CD4-positive, alpha-beta T cell treated with Interleukin-15 for 4 hours (primary cell): ENCODE measurements around the gene KRT8.
"Not testable (repeated sequence)": the region's sequence is repeated elsewhere in the genome, so short reads cannot be mapped to it uniquely, and the experiment has no call there.

Experiments used
- DNase-seq: peaks from one replicate; pipeline ENCODE4 v3.0.0-alpha.2; 2020; ENCODE audit warnings: low spot score

Gene KRT8

GRCh38 chr12:52874573-52875435 lies 30.1 kb downstream of the KRT8 start:
- no peak for DNase-seq

GRCh38 chr12:52873832-52874572 lies 30.9 kb downstream of the KRT8 start:
- peak; percentile 55 for DNase-seq

- DNase-seq, result no peak
Observed at GRCh38 chr12:52873513-52873831, 31.4 kb downstream of the KRT8 start.

GRCh38 chr12:52872644-52873389 lies 32.1 kb downstream of the KRT8 start:
- no peak for DNase-seq

GRCh38 chr12:52871291-52872039 lies 33.4 kb downstream of the KRT8 start:
- DNase-seq, result peak; percentile 45

GRCh38 chr12:52870361-52871290 lies 34.2 kb downstream of the KRT8 start:
- DNase-seq, result peak; percentile 64

GRCh38 chr12:52867642-52868041 lies 37.2 kb downstream of the KRT8 start:
- peak; percentile 18 for DNase-seq

- no peak for DNase-seq
Observed at GRCh38 chr12:52867152-52867551, 37.7 kb downstream of the KRT8 start.

- no peak for DNase-seq
Observed at GRCh38 chr12:52865090-52865944, 39.6 kb downstream of the KRT8 start.

GRCh38 chr12:52862023-52862422 lies 42.9 kb downstream of the KRT8 start:
- no peak for DNase-seq

- no peak for DNase-seq
Observed at GRCh38 chr12:52861511-52861910, 43.4 kb downstream of the KRT8 start.

- DNase-seq, result no peak
Observed at GRCh38 chr12:52860102-52860823, 44.6 kb downstream of the KRT8 start.

- no peak for DNase-seq
Observed at GRCh38 chr12:52857500-52857899, 47.4 kb downstream of the KRT8 start.

- no peak for DNase-seq
Observed at GRCh38 chr12:52856787-52857186, 48.1 kb downstream of the KRT8 start.

GRCh38 chr12:52856077-52856476 lies 48.8 kb downstream of the KRT8 start:
- not testable (repeated sequence) for DNase-seq

- DNase-seq, result no peak
Observed at GRCh38 chr12:52851787-52852186, 53.1 kb downstream of the KRT8 start.

- DNase-seq, result no peak
Observed at GRCh38 chr12:52850681-52851080, 54.2 kb downstream of the KRT8 start.

GRCh38 chr12:52849511-52849910 lies 55.4 kb downstream of the KRT8 start:
- DNase-seq, result no peak

GRCh38 chr12:52848661-52849255 lies 56.1 kb downstream of the KRT8 start, which contains the start of gene KRT78:
Gene KRT78 (minus strand): TSS chr12:52848994. CDS start chr12:52848930, 64 bp downstream.
- no peak for DNase-seq
